ENCODE measurements around the gene C16orf82. TPM values are rescaled to one million over a fixed set of nuclear protein-coding genes. Genes with fewer than 3 reads are reported as not detected.

C16orf82 gene
- total and polyA plus RNA-seq, 9 of the 15 experiments (the other 6 are each of a cell fraction or from before 2014, with no cell fraction given): not detected

- TF ChIP-seq PRPF4 (IDR thresholded peaks at IDR 0.05; ENCODE audit: insufficient read depth, low read depth, low read length, poor library complexity, severe bottlenecking): no peak
- no peak for TF ChIP-seq TCF7 (IDR thresholded peaks at IDR 0.05; ENCODE audit: borderline replicate concordance)
- TF ChIP-seq SMAD3 (CRISPR knock-in tag; conservative IDR thresholded peaks at IDR 0.05): no peak
- TF ChIP-seq SAP30 (IDR thresholded peaks at IDR 0.05; ENCODE audit: borderline replicate concordance, insufficient read depth, low read depth, low read length, poor library complexity, severe bottlenecking): no peak
- no peak for TF ChIP-seq NCOR1 (IDR thresholded peaks at IDR 0.05)
- TF ChIP-seq, protein P1, sequence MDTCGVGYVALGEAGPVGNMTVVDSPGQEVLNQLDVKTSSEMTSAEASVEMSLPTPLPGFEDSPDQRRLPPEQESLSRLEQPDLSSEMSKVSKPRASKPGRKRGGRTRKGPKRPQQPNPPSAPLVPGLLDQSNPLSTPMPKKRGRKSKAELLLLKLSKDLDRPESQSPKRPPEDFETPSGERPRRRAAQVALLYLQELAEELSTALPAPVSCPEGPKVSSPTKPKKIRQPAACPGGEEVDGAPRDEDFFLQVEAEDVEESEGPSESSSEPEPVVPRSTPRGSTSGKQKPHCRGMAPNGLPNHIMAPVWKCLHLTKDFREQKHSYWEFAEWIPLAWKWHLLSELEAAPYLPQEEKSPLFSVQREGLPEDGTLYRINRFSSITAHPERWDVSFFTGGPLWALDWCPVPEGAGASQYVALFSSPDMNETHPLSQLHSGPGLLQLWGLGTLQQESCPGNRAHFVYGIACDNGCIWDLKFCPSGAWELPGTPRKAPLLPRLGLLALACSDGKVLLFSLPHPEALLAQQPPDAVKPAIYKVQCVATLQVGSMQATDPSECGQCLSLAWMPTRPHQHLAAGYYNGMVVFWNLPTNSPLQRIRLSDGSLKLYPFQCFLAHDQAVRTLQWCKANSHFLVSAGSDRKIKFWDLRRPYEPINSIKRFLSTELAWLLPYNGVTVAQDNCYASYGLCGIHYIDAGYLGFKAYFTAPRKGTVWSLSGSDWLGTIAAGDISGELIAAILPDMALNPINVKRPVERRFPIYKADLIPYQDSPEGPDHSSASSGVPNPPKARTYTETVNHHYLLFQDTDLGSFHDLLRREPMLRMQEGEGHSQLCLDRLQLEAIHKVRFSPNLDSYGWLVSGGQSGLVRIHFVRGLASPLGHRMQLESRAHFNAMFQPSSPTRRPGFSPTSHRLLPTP (IDR thresholded peaks at IDR 0.05; ENCODE audit: borderline replicate concordance, extremely low read depth, insufficient read length): peak; percentile 30
- no peak for TF ChIP-seq NCOA4 (IDR thresholded peaks at IDR 0.05; ENCODE audit: partially characterized antibody)
- peak in 1 of 2 experiments; percentile 41; a peak in 2 of 4 replicates for TF ChIP-seq RAD21 (CRISPR knock-in tag; conservative IDR thresholded peaks at IDR 0.05 in 1 of 2, IDR thresholded peaks at IDR 0.05 in 1 of 2)
Measured at GRCh38 chr16:27080895-27081294, 14.2 kb downstream of the C16orf82 start (continued).
